Activated naive CD4-positive, alpha-beta T cell treated with anti-CD3 and anti-CD28 coated beads, Interleukin-2, amount 50 U/mL, for 72 hours (primary cell): ENCODE measurements around the gene PRRX1. TPM values are rescaled to one million over a fixed set of nuclear protein-coding genes. Genes with fewer than 3 reads are reported as not detected.

Source experiments
- ATAC-seq, 2 donors: fragments of 150-1000 bp; cut with Tn5 transposase; 2 replicates each; pipeline ENCODE4 v1.10.0; 2021; ENCODE audit warnings: mild to moderate bottlenecking in 2 of 2, moderate library complexity in 2 of 2
- DNase-seq, 2 donors: peaks; one replicate each; pipeline ENCODE4 v3.0.0; 2021 to 2022; ENCODE audit warnings: low spot score in 2 of 2
- H3K27ac Mint-ChIP-seq, 2 donors: one replicate each; pipeline ENCODE4 v1.8.0; 2022; ENCODE audit warnings: mild to moderate bottlenecking in 2 of 2, mixed read lengths in 2 of 2
- H3K36me3 Mint-ChIP-seq, 2 donors: one replicate each; pipeline ENCODE4 v1.8.0; 2022; ENCODE audit warnings: mixed read lengths in 2 of 2
- H3K9me3 Mint-ChIP-seq, 2 donors: one replicate each; pipeline ENCODE4 v1.8.0; 2022; ENCODE audit warnings: mixed read lengths in 2 of 2
- total RNA-seq, 2 donors: library from RNA; stranded (reverse); gene quantifications; one replicate each; pipeline ENCODE4 v1.2.3, GENCODE V29; 2022

PRRX1 gene
- total RNA-seq, 2 donors from 2014 or later: not detected

GRCh38 chr1:170698301-170699275, 34.7 kb downstream of the PRRX1 start:
- DNase-seq (no peak), ATAC-seq (no peak)
- Mint-ChIP-seq H3K36me3 (no peaks in the 10 kb centered on the region), H3K9me3 (no peaks in the 10 kb centered on the region), H3K27ac (no peak overlapping the region)

GRCh38 chr1:170699696-170700095, 35.8 kb downstream of the PRRX1 start:
- H3K27ac Mint-ChIP-seq: no peak overlapping the region
- no peak for DNase-seq
- no peak for ATAC-seq
- no peaks in the 10 kb centered on the region for H3K9me3 Mint-ChIP-seq
- no peaks in the 10 kb centered on the region for H3K36me3 Mint-ChIP-seq

GRCh38 chr1:170700842-170701615, 37.1 kb downstream of the PRRX1 start:
- DNase-seq: no peak
- Mint-ChIP-seq H3K27ac (no peak overlapping the region), H3K36me3 (no peaks in the 10 kb centered on the region), H3K9me3 (no peaks in the 10 kb centered on the region)
- ATAC-seq: no peak

- Mint-ChIP-seq H3K36me3 (no peaks in the 10 kb centered on the region), H3K9me3 (no peaks in the 10 kb centered on the region), H3K27ac (no peak overlapping the region)
- DNase-seq: no peak
- ATAC-seq: no peak
Measured at GRCh38 chr1:170701962-170702361, 38.0 kb downstream of the PRRX1 start.

GRCh38 chr1:170703591-170703990, 39.7 kb downstream of the PRRX1 start:
- Mint-ChIP-seq H3K9me3 (no peaks in the 10 kb centered on the region), H3K27ac (no peak overlapping the region), H3K36me3 (no peaks in the 10 kb centered on the region)
- DNase-seq (no peak), ATAC-seq (no peak)

GRCh38 chr1:170704256-170704655, 40.3 kb downstream of the PRRX1 start:
- no peak for DNase-seq
- Mint-ChIP-seq H3K36me3 (no peaks in the 10 kb centered on the region), H3K9me3 (no peaks in the 10 kb centered on the region), H3K27ac (no peak overlapping the region)
- no peak for ATAC-seq

- H3K9me3 Mint-ChIP-seq: no peaks in the 10 kb centered on the region
- no peaks in the 10 kb centered on the region for H3K36me3 Mint-ChIP-seq
- ATAC-seq (no peak), DNase-seq (no peak)
- no peak overlapping the region for H3K27ac Mint-ChIP-seq
Measured at GRCh38 chr1:170705981-170706380, 42.0 kb downstream of the PRRX1 start.

GRCh38 chr1:170707117-170707516, 43.2 kb downstream of the PRRX1 start:
- Mint-ChIP-seq H3K27ac (no peak overlapping the region), H3K9me3 (no peaks in the 10 kb centered on the region), H3K36me3 (no peaks in the 10 kb centered on the region)
- no peak for DNase-seq
- no peak for ATAC-seq

- ATAC-seq (peak; percentile 67 to 84), DNase-seq (no peak)
- H3K9me3 Mint-ChIP-seq: no peaks in the 10 kb centered on the region
- no peak overlapping the region for H3K27ac Mint-ChIP-seq
- H3K36me3 Mint-ChIP-seq: no peaks in the 10 kb centered on the region
Measured at GRCh38 chr1:170707959-170708655, 44.2 kb downstream of the PRRX1 start.

- DNase-seq (no peak), ATAC-seq (no peak)
- Mint-ChIP-seq H3K36me3 (no peaks in the 10 kb centered on the region), H3K9me3 (no peaks in the 10 kb centered on the region), H3K27ac (no peak overlapping the region)
Measured at GRCh38 chr1:170711682-170712081, 47.8 kb downstream of the PRRX1 start.

- H3K36me3 Mint-ChIP-seq: no peaks in the 10 kb centered on the region
- no peak for ATAC-seq
- no peaks in the 10 kb centered on the region for H3K9me3 Mint-ChIP-seq
- H3K27ac Mint-ChIP-seq: no peak overlapping the region
- no peak for DNase-seq
Measured at GRCh38 chr1:170714163-170714562, 50.2 kb downstream of the PRRX1 start.

- no peak overlapping the region for H3K27ac Mint-ChIP-seq
- no peak for DNase-seq
- H3K9me3 Mint-ChIP-seq: no peaks in the 10 kb centered on the region
Measured at GRCh38 chr1:170714938-170715337, 51.0 kb downstream of the PRRX1 start.

GRCh38 chr1:170716835-170717429, 53.0 kb downstream of the PRRX1 start:
- H3K27ac Mint-ChIP-seq: no peak overlapping the region

More at GRCh38 chr1:170714938-170715337, 51.0 kb downstream of the PRRX1 start:
- H3K36me3 Mint-ChIP-seq: no peaks in the 10 kb centered on the region
- no peak for ATAC-seq

GRCh38 chr1:170720661-170721060, 56.7 kb downstream of the PRRX1 start:
- Mint-ChIP-seq H3K36me3 (no peaks in the 10 kb centered on the region), H3K27ac (no peak overlapping the region), H3K9me3 (no peaks in the 10 kb centered on the region)
- ATAC-seq (no peak), DNase-seq (no peak)

More at GRCh38 chr1:170716835-170717429, 53.0 kb downstream of the PRRX1 start:
- Mint-ChIP-seq H3K9me3 (no peaks in the 10 kb centered on the region), H3K36me3 (no peaks in the 10 kb centered on the region)
- DNase-seq: no peak
- no peak for ATAC-seq

- H3K36me3 Mint-ChIP-seq: no peaks in the 10 kb centered on the region
- no peak overlapping the region for H3K27ac Mint-ChIP-seq
- ATAC-seq: no peak
- H3K9me3 Mint-ChIP-seq: no peaks in the 10 kb centered on the region
- no peak for DNase-seq
Measured at GRCh38 chr1:170721621-170722020, 57.7 kb downstream of the PRRX1 start.

GRCh38 chr1:170723518-170723917, 59.6 kb downstream of the PRRX1 start:
- no peak for ATAC-seq
- Mint-ChIP-seq H3K27ac (no peak overlapping the region), H3K9me3 (no peaks in the 10 kb centered on the region), H3K36me3 (no peaks in the 10 kb centered on the region)
- no peak for DNase-seq
